ENCODE data around the gene LRP3.
"Not testable (repeated sequence)": the region's sequence is repeated elsewhere in the genome, so short reads cannot be mapped to it uniquely, and the experiment has no call there.

Gene LRP3

DNA sequence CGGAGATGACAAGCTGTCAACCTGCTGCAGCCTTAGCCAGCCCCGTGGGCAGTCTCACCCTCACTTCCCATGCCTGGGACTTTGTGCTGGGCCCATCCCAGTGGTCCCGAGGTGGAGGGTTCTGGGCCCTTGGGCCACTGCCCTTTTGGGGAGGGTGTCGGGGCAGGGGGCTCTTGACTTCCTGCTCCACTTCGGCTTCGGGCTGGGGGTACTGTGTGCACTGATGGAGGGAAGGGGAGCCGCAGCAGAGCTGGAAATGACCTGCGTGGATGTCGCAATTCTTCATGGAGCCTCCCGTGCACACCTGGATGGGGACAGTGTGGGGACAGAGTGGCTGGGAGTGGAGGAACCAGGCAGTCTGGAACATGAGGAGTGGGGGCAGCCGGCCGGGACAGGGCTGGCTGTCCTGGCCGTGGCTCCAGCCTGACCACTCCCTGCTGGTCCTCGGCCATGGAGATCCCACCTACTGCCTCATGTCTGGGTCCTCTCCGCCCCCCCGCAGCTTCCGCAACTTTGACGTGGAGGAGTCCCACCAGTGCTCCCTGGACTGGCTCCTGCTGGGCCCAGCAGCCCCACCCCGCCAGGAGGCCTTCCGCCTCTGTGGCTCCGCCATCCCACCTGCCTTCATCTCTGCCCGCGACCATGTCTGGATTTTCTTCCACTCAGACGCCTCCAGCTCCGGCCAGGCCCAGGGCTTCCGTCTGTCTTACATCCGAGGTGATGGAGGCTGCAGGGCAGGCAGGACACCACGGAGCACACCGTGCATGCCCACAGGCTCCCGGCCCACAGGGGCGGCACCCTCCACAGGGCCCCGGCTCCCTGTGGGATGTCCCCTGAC lies 10.2 kb downstream of the LRP3 start:
- no peak for DNase-seq

DNA sequence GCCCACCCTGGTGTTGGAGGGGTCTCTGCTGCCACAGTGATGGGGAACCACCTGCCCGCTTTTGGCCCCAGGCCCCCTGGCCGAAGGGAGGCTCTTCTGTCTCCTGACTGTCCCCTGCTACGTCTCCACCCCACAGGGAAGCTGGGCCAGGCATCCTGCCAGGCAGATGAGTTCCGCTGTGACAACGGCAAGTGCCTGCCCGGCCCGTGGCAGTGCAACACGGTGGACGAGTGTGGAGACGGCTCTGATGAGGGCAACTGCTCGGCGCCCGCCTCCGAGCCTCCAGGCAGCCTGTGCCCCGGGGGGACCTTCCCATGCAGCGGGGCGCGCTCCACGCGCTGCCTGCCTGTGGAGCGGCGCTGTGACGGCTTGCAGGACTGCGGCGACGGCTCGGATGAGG lies 11.0 kb downstream of the LRP3 start:
- no peak for DNase-seq

DNA sequence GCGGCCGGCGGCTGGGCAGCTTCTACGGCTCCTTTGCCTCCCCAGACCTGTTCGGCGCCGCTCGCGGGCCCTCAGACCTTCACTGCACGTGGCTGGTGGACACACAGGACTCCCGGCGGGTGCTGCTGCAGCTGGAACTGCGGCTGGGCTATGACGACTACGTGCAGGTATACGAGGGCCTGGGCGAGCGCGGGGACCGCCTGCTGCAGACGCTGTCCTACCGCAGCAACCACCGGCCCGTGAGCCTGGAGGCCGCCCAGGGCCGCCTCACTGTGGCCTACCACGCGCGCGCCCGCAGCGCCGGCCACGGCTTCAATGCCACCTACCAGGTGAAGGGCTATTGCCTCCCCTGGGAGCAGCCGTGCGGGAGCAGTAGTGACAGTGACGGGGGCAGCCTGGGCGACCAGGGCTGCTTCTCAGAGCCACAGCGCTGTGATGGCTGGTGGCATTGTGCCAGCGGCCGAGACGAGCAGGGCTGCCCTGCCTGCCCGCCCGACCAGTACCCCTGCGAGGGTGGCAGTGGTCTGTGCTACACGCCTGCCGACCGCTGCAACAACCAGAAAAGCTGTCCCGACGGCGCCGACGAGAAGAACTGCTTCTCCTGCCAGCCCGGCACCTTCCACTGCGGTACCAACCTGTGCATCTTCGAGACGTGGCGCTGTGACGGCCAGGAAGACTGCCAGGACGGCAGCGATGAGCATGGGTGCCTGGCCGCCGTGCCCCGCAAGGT lies 11.6 kb downstream of the LRP3 start:
- no peak for DNase-seq

DNA sequence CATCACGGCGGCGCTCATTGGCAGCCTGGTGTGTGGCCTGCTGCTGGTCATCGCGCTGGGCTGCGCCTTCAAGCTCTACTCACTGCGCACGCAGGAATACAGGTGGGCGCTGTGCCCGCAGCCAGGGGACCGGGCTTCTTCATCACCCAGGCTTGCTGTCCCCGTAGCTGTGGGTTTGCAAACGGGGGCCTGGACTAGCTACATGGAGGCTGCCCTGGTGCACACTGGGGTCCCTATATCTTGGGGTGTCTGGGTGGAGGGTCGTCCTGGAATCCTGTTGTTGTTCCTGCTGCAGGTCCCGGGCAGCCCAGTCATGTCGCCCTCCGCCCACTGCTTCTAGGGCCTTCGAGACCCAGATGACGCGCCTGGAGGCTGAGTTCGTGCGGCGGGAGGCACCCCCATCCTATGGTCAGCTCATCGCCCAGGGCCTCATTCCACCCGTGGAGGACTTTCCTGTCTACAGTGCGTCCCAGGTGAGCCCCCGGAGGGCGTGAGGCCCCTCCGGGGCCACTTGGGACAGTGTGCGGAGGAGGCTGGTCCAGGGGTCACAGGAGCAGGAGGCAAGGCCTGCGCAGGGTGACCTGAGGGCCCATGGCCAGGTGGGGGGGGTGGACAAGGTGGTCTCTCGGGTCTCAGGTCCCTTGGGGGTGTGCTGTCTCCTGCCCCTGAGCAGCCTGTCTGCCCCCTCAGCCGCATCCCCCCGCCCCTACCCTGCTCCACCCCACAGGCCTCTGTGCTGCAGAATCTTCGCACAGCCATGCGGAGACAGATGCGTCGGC lies 12.3 kb downstream of the LRP3 start:
- no peak for DNase-seq

DNA sequence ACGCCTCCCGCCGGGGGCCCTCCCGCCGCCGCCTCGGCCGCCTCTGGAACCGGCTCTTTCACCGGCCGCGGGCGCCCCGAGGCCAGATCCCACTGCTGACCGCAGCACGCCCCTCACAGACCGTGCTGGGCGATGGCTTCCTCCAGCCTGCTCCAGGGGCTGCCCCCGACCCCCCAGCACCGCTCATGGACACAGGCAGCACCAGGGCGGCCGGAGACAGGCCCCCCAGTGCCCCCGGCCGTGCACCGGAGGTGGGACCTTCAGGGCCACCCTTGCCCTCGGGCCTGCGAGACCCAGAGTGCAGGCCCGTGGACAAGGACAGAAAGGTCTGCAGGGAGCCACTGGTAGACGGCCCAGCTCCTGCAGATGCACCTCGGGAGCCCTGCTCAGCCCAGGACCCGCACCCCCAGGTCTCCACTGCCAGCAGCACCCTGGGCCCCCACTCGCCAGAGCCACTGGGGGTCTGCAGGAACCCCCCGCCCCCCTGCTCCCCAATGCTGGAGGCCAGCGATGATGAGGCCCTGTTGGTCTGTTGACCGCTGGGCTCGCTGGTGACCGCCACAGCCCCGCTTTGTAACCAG lies 13.0 kb downstream of the LRP3 start:
- DNase-seq = no peak

DNA sequence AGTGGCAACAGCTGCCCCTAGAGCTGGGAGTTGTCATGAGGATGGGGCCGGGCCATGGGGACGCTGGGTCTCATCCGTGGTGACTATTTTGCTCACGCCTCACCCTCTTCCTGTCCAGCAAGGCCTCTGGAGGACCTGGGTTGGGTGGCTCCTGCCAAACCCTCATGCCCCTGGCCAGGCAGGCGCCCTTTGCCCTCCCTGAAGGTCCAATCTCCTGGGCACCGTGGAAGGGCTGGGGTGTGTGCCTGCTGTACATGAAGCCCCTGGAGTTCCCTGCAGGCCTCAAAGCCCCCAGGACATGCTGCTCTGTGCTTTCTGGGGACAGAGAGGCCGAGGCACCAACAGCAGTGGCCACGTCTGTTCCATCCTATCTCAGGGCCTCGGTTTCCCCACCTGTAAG lies 13.8 kb downstream of the LRP3 start:
- no peak for DNase-seq

DNA sequence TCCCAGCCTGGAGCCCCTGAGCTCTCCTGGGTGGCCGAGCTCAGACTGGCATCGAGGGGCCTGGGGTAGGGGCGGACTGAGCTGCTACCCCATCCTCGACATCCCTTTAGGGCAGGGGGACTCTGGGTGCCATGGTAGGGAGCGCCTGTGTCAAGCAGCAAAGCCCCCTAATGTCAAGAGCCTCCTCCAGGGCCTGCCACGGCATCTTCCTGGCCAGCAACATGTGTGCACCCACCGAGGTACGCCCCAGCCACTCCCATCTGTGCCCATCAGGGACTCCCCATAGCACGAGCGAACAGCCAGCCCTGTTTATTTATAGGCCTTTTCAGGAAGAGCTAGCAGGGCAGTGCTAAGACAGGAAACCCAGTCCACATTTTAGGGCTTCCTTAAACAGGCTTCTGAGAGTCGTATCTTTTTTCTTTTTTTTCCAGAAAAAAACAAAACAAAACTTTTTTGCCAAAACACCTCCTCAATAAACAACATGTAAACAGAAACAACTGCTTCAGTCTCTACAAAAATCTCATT lies 14.3 kb downstream of the LRP3 start:
- DNase-seq = peak in 1 of 2 donors; percentile 33

DNA sequence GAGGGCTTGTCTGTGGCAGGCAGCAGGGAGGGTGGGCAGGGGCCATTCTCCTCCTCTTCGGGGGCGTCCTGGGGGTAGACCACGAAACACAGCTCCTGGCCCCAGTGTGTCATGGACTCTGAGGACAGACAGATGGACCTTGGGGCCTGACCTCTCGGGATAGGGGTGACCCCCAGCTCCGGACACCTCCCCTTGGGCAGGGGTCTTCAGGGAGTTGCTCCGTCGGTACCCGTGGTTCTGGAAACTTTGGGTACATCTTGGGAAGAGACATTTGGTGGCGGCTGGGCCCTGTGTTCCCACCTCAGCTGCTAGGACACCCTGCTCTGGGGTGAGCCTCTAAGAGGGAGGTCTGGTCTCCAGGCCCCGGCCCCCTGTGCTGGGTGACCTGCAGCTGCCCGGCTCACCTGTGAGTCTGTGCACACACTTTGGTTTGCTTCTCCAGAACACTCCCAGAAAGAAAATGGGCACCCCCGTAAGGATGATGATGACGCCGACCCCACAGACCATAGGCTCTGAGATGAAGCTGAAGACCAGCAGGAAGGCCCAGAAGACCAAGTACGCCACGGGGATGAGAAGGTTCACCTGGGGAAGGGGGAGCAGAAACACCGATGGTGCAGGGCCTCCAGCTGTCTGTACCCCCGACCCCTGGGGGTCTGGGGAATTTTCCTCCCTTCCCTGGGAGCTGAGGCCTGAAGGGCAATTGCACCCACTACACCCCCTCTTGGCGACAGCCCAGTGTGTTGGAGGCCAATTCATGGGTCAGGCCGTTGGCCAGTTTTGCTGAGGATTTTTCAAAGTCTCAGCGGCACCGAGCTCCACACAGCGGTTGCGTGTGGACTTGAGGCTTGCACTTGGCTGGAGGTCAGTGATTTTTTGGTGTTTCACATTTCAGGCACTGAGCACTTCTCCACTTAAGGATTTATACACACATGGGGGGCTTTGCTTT lies 15.0 kb downstream of the LRP3 start:
- DNase-seq = no peak

DNA sequence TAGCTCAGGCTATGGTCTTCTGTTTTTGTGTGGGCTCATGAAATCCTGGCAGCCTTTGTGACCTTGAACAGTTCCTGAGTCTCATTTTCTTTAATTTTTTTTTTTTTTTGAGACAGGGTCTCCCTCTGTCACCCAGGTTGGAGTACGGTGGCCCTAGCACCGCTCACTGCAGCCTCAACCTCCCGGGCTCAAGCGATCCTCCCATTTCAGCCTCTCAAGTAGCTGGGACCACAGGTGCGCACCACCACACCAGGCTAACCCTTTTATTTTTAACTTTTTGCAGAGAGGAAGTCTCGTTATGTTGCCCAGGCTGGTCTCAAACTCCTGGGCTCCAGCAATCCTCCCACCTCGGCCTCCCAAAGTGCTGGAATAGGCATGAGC lies 15.7 kb downstream of the LRP3 start:
- not testable (repeated sequence) for DNase-seq

DNA sequence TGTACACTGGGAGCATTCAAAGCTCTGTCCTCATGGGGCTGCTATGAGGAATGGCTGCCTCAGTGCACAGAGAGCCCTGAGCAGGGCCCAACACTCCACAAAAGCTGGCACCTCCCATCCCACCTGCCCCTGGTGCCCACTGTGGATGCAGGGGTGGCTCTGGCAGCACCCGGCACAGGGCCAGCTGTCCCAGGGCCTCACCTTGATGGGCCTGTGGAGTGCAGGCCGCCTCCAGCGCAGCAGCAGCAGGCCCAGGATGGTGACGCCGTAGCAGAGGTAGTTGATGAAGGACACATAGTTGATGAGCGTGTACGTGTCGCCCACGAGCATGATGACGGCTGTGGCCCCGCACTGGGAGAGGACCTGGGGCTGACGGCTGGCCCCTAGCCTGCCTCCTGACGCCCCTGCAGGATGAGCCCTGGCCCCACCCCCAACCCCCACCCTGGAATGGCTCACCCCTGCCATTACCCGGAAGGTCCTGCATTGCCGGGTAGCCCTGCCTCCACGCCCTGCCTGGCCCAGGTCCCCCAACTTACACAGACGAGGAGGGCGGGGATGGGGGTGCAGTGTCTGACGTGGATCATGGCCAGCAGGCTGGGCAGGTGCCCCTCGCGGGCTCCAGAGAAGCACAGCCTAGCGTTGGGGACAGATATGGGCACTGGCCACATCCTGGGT lies 16.3 kb downstream of the LRP3 start:
- DNase-seq = no peak

DNA sequence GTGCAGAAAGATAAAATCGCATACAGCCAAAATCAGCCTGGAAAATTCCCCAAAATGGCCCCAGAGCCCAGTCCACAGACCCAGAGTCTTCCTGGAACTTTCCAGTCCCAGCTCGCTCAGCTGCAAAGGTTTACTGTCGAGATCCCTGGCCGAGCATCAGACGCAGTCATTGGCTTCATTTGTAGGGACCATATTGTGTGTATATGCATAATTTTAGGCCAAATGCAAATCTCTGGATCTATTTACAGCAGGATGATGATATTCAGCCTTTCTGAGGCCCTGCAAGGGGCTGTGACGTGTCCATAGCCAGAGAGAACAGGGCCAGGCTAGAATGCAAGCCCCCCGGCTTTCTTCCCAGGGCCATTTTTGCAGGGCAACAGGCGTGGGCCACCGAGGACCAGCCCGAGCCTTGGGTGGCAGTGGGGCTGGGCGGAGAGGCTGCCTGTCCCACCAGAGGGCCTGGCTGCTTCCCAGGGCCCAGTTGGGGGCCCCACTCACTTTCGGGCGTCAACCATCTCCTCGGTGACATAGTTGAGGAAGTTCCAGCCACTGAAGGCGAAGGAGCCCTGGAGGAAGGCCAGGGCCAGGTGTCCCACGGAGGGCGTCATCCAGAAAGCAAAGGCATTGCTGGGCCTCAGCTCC lies 17.8 kb downstream of the LRP3 start:
- DNase-seq = no peak

DNA sequence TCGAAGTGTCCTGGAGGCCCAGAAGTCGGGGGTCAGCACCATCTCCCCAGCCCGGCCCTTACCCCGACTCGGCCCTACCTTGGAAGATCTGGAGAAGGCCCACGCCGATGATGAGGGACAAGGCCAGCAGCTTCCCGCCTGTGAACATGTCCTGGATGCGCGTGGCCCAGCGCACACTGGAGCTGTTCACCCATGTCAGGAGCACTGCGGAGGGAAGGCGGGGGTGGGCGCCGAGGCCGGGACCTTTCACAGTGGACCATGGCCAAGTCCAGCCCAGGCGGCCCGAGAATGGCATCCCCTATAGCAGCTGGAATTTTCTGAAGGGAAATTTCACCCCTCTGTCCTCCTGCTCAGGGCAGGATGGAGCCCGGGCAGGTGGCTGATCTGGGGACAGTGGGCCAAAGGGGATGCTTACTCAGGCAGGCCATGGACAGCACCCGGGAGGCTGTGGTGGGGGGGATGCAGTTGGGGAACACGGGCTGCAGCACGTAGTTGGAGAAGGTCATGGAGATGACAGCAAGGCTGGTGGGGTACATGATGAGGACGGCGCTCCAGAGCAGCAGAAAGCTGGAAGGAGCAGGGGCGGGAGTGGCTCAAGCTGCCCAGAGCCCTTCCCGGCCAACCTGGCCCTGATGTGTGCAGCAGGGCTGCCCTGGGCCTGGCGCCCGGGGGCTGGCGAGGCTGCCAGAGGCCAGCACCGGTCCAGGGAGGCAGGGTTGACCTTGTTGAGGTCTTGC lies 18.5 kb downstream of the LRP3 start:
- no peak for DNase-seq

DNA sequence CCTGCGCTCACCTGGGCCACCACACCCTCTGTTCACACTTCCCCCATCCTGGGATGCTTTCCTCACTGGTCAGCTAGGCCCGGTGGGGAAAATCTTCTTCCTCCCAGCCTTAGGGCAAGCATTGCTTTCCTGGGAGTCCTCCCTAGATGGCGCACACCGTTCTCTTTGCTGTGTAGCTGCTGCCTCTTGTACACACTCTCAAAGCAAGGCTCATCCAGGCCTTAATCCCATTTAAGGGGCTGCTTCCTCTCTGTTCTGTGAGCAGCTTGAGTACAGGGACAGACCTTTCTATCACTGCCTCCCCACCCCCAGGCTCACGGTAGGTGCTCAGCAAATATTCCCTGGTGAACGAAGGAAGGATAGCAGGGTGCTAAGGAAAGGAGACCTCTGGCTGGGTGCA lies 20.5 kb downstream of the LRP3 start:
- no peak for DNase-seq

DNA sequence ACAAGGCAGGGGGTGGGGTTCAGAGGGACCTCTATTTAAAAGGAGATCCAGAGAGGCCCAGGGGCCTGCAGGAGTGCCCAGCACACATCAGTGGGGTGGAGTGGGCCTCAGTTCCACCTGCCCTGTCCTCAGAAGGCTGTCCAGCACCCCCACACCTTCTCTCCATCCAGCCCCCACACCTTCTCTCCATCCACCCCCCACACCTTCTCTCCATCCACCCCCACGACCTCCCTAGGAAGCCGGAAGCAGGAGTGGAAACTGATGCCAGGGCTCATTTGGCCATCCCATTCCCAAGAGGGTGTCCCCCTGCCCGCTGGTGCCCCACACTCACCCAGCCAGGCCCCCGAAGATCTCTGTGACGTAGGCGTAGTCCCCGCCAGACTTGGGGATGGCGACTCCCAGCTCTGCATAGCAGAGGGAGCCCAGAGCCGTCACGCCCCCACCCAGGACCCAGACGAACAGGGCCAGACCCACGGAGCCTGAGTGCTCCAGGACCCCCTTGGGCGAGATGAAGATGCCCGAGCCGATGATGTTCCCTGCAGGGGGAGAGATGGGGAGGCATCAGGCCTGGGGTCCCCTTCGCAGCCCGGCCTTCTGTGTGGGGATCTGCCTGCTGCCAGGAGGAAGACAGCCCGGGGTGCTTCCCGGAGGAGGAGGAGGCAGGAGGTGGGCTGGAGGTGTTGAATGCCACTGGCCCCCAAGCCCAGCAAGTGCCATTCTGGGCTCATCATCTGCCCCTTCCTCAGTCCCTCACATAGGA lies 21.5 kb downstream of the LRP3 start:
- DNase-seq = no peak

DNA sequence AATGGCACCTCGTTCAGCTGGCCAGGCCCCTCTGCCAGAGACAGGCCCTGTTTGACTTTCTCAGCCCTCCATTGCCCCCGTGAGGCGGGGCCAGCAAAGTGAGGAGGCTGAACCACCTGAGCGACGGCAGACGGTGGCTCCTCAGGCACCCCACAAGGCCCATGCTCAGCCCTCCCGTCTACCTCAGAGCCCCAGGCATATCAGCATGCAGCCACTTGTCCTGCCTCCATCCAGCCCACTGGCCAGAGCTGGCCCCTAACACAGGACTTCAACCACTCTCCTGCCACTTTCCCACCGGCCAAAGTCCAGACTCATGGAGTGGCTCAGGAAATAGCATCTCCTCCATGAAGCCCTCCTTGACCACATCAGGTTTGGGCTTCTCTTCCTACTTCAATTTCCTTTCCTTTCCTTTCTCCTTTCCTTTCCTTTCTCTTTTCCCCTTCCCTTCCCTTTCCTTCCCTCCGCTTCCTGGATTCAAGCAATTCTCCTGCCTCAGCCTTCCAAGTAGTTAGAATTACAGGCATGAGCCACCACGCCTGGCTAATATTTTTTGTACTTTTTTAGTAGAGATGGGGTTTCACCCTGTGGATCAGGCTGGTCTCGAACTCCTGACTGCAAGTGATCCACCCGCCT lies 22.2 kb downstream of the LRP3 start:
- DNase-seq = no peak

DNA sequence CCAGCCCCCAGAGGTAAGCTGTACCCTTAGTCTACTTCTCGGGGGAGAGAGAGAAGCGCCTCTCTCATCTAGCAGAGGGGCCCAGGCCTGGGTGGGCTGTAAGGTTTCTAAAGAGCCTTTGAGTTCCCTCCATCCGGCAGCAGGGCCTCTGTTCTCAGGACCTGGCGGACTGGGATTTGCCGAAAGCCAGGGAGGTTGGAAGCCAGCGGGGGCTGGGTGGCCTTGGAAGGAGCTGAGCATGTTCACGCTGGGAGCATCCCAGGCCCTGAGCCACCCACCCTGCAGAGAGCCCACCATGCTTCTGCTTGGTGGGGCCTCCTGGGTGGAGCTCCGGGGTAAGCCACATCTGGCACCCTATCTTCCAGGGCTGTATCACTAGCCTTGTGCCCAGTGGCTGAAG lies 23.8 kb downstream of the LRP3 start:
- DNase-seq = no peak

DNA sequence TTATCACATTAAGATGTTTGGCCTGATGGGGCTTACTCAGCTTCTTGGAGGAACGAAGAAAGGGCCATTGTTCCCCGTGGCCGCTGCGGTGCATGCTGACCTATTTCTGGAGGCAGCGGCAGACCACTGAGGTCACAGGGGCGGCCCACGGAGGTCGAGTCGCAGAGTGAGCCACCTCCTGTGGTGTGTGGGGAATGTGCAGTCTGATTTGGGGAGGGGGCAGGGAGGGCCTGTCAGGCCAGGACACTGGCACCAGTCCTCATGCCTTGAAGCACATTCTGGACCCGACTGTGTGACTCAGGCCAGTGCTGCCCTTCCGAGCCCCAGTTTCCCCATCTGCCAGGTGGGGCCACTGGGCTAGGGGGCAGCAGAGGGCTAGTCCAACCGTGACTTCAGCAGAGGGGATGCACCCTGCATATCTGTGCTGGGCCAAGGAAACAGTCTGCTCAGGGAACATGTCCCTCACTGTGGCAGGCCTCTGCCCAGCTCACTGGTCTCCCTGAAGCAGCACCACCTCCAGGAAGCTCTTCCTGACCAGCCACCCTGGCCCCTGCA lies 25.2 kb downstream of the LRP3 start:
- DNase-seq = no peak

DNA sequence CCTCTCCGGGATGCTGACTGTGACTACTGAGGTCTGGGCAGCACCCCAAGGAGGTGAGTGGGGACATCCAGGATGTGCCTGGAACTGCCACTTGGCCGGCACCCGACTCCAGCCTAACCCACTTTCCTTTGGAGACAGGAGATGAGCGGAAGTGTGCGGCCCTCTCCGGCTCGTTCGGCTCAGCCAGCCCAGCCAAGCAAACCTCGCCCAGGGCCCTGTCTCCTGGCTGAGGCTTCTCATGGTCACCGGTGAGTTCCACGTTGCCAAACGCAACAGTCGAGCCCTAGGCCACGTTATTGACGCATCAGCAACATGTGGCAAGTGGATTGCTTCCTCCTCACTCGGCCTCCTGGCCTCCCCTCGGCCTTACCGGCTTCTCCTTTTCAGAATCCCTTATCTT lies 26.0 kb downstream of the LRP3 start:
- DNase-seq = no peak

Measured in bone marrow (tissue), 2 donors.